Measurements from ENCODE around the gene KCNK7. TPM values are rescaled to one million over a fixed set of nuclear protein-coding genes. Genes with fewer than 3 reads are reported as not detected.

The KCNK7 gene
- total and polyA plus RNA-seq, 2 experiments from 2014 or later: 0.60 TPM; not detected in 1

GRCh38 chr11:65599216-65599954, 3.8 kb upstream of the KCNK7 start (continued):
- no peak for TF ChIP-seq CREB1 (CRISPR knock-in tag; IDR thresholded peaks at IDR 0.05; ENCODE audit: low read depth)

DNA sequence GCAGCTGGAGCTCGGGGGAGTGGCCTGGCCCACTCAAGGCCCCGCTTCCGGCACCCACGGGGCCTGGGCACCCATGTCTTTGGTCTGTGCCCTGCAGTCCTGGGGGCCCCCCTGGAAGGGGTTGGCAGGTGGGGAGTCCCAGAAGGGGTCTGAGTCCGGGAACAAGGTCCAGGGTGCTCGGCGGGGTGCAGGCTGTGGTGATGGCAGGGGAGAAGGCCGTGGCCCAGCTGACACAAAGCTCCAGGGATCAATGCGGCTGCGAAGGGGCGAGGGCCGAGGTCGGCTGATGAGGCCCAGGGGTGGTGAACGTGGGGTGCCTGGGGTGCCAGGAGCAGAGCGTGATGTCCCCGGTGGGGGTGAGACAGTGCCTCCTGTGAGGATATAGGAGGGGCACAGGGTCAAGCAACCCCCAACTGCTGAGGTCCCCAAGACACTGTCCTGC, 2.7 kb upstream of the KCNK7 start:
- Mint-ChIP-seq H3K27ac (no peak overlapping the region), H3K9me3 (no peaks in the 10 kb centered on the region; the same call in 2 of the 3 replicates), H3K27me3 (ENCODE audit: insufficient read depth, low read depth, poor library complexity) (peaks cover 15% of the 10 kb centered on the region), H3K4me1 (peaks cover 1% of the 10 kb centered on the region; the same call in 2 of the 3 replicates), H3K36me3 (ENCODE audit: low read depth) (peaks cover 8% of the 10 kb centered on the region; the same call in 2 of the 3 replicates), H3K4me3 (no peak overlapping the region)
- no peak overlapping the region for H3K4me2 ChIP-seq
- ATAC-seq (no peak), DNase-seq (ENCODE audit: low spot score) (no peak)
- no peak overlapping the region for H3K4me3 ChIP-seq
- H3K27me3 ChIP-seq (ENCODE audit: insufficient read depth): peaks cover 13% of the 10 kb centered on the region
- H2AFZ ChIP-seq: no peak overlapping the region
- H3K27ac ChIP-seq (ENCODE audit: low read depth): no peak overlapping the region
- H3K9me2 ChIP-seq (ENCODE audit: insufficient read depth): no peaks in the 10 kb centered on the region
- 0 out of 2 replicates have a peak, but pooled peaks cover 7% of the 10 kb centered on the region for H3F3A ChIP-seq (replicated peaks; ENCODE audit: low read depth)
- no peaks in the 10 kb centered on the region; the same call in 1 of the 2 replicates for H3K36me3 ChIP-seq (ENCODE audit: insufficient read depth)
- H3K4me1 ChIP-seq (ENCODE audit: insufficient read depth): peaks cover under 1% of the 10 kb centered on the region; the same call in 1 of the 2 replicates
- no peaks in the 10 kb centered on the region for H3K79me2 ChIP-seq (replicated peaks; ENCODE audit: insufficient read depth)
- H4K20me1 ChIP-seq (replicated peaks; ENCODE audit: insufficient read depth): no peaks in the 10 kb centered on the region; the same call in 1 of the 2 replicates
- TF ChIP-seq JUNB (IDR thresholded peaks at IDR 0.05; ENCODE audit: unreplicated experiment) (no peak), CTCF (conservative IDR thresholded peaks at IDR 0.05; ENCODE audit: low read depth in 2 of 2) (no peak), ZNF114 (CRISPR knock-in tag; IDR thresholded peaks at IDR 0.05) (no peak), CREB1 (CRISPR knock-in tag; IDR thresholded peaks at IDR 0.05; ENCODE audit: low read depth) (no peak), ZNF462 (CRISPR knock-in tag; IDR thresholded peaks at IDR 0.05) (no peak), POLR2AphosphoS5 (IDR thresholded peaks at IDR 0.05; ENCODE audit: low read depth) (no peak), ETS1 (IDR thresholded peaks at IDR 0.05) (no peak), NANOG (IDR thresholded peaks at IDR 0.05; ENCODE audit: borderline replicate concordance) (no peak), STAT1 (IDR thresholded peaks at IDR 0.05; ENCODE audit: unreplicated experiment) (no peak), EZH2 (IDR thresholded peaks at IDR 0.05; ENCODE audit: low read depth, unreplicated experiment) (no peak), EZH2phosphoT487 (IDR thresholded peaks at IDR 0.05; ENCODE audit: unreplicated experiment) (no peak)
- TF ChIP-seq, protein P1, sequence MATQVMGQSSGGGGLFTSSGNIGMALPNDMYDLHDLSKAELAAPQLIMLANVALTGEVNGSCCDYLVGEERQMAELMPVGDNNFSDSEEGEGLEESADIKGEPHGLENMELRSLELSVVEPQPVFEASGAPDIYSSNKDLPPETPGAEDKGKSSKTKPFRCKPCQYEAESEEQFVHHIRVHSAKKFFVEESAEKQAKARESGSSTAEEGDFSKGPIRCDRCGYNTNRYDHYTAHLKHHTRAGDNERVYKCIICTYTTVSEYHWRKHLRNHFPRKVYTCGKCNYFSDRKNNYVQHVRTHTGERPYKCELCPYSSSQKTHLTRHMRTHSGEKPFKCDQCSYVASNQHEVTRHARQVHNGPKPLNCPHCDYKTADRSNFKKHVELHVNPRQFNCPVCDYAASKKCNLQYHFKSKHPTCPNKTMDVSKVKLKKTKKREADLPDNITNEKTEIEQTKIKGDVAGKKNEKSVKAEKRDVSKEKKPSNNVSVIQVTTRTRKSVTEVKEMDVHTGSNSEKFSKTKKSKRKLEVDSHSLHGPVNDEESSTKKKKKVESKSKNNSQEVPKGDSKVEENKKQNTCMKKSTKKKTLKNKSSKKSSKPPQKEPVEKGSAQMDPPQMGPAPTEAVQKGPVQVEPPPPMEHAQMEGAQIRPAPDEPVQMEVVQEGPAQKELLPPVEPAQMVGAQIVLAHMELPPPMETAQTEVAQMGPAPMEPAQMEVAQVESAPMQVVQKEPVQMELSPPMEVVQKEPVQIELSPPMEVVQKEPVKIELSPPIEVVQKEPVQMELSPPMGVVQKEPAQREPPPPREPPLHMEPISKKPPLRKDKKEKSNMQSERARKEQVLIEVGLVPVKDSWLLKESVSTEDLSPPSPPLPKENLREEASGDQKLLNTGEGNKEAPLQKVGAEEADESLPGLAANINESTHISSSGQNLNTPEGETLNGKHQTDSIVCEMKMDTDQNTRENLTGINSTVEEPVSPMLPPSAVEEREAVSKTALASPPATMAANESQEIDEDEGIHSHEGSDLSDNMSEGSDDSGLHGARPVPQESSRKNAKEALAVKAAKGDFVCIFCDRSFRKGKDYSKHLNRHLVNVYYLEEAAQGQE (IDR thresholded peaks at IDR 0.05; ENCODE audit: unreplicated experiment): no peak

Data from GM23338 (cell line).